Activated naive CD4-positive, alpha-beta T cell treated with anti-CD3 and anti-CD28 coated beads for 36 hours (primary cell): ENCODE data around the gene DNMT3A. TPM values are rescaled to one million over a fixed set of nuclear protein-coding genes. Genes with fewer than 3 reads are reported as not detected.

Experiments
- CTCF ChIA-PET: fragments of 350-600 bp; sonication (Branson Sonifier 250); formaldehyde crosslinking; loops from one replicate; lab custom pipeline; 2021; ENCODE audit warnings: antibody characterized with exemption; lab: Charles Lee
- DNase-seq: peaks from one replicate; pipeline ENCODE4 v3.0.0-alpha.2; 2020
- H3K27ac Mint-ChIP-seq: one replicate; pipeline ENCODE4 v1.8.0; 2021; ENCODE audit warnings: mild to moderate bottlenecking, mixed read lengths
- H3K27me3 Mint-ChIP-seq: one replicate; pipeline ENCODE4 v1.8.0; 2021; ENCODE audit warnings: low read depth, mixed read lengths
- H3K36me3 Mint-ChIP-seq: one replicate; pipeline ENCODE4 v1.8.0; 2021; ENCODE audit warnings: low read depth, mixed read lengths
- H3K4me1 Mint-ChIP-seq: one replicate; pipeline ENCODE4 v1.8.0; 2021; ENCODE audit warnings: low read depth, mixed read lengths
- H3K4me3 Mint-ChIP-seq: one replicate; pipeline ENCODE4 v1.8.0; 2021; ENCODE audit warnings: mild to moderate bottlenecking, moderate library complexity, mixed read lengths
- H3K9me3 Mint-ChIP-seq: one replicate; pipeline ENCODE4 v1.8.0; 2021; ENCODE audit warnings: mixed read lengths
- intact Hi-C: fragments of 100-400 bp; cut with micrococcal nuclease; formaldehyde crosslinking; loops from one replicate; pipeline ENCODE4 v1.15.1; 2023
- total RNA-seq, 2 experiments: library from RNA; stranded (reverse); gene quantifications; one replicate each; pipeline ENCODE4 v1.2.3, GENCODE V29; 2021

DNMT3A gene
- total RNA-seq, 2 experiments from 2014 or later: 53.0 to 53.5 TPM

GRCh38 chr2:25340181-25340921, 1.4 kb downstream of the DNMT3A start:
- DNase-seq: no peak
- CTCF ChIA-PET: interaction anchor here (1.5 to 3.7 kb wide), 3 partner anchors 22 to 63 kb away, joined by 6 to 19 read pairs (median 10); no protein-coding TSS in a partner anchor
- Mint-ChIP-seq H3K36me3 (no peaks in the 10 kb centered on the region), H3K9me3 (no peaks in the 10 kb centered on the region), H3K27ac (peak overlapping the region; percentile 36), H3K4me3 (peak overlapping the region; percentile 68), H3K4me1 (peaks cover 45% of the 10 kb centered on the region), H3K27me3 (no peaks in the 10 kb centered on the region)
- intact Hi-C loops: no loop called here

GRCh38 chr2:25339791-25340180, 1.9 kb downstream of the DNMT3A start:
- H3K36me3 Mint-ChIP-seq: no peaks in the 10 kb centered on the region
- CTCF ChIA-PET: interaction anchor here (1.1 to 3.7 kb wide), 4 partner anchors 22 to 227 kb away, joined by 3 to 19 read pairs (median 8); no protein-coding TSS in a partner anchor

GRCh38 chr2:25339211-25339674, 2.5 kb downstream of the DNMT3A start:
- CTCF ChIA-PET: interaction anchor here (0.6 to 3.7 kb wide), 7 partner anchors 9 to 228 kb away, joined by 3 to 19 read pairs (median 6); no protein-coding TSS in a partner anchor
- intact Hi-C loops: loop anchor here (5.0 kb wide), 1 partner anchor 113 kb away; no protein-coding TSS in a partner anchor
- no peak for DNase-seq
- H3K27ac Mint-ChIP-seq: peak overlapping the region; percentile 39
- H3K9me3 Mint-ChIP-seq: no peaks in the 10 kb centered on the region
- H3K4me1 Mint-ChIP-seq: peaks cover 56% of the 10 kb centered on the region
- no peaks in the 10 kb centered on the region for H3K36me3 Mint-ChIP-seq
- H3K27me3 Mint-ChIP-seq: no peaks in the 10 kb centered on the region
- peak overlapping the region; percentile 68 for H3K4me3 Mint-ChIP-seq

More at GRCh38 chr2:25339791-25340180, 1.9 kb downstream of the DNMT3A start:
- intact Hi-C loops: loop anchor here (5.0 kb wide), 1 partner anchor 113 kb away; no protein-coding TSS in a partner anchor
- Mint-ChIP-seq H3K27me3 (no peaks in the 10 kb centered on the region), H3K9me3 (no peaks in the 10 kb centered on the region), H3K4me3 (peak overlapping the region; percentile 68), H3K27ac (peak overlapping the region; percentile 76), H3K4me1 (peaks cover 51% of the 10 kb centered on the region)
- DNase-seq: no peak

GRCh38 chr2:25338401-25338800, 3.3 kb downstream of the DNMT3A start:
- Mint-ChIP-seq H3K4me3 (no peak overlapping the region), H3K4me1 (peaks cover 60% of the 10 kb centered on the region), H3K9me3 (no peaks in the 10 kb centered on the region), H3K27ac (no peak overlapping the region), H3K36me3 (no peaks in the 10 kb centered on the region), H3K27me3 (no peaks in the 10 kb centered on the region)
- CTCF ChIA-PET: interaction anchor here (1.0 to 3.7 kb wide), 7 partner anchors 10 to 61 kb away, joined by 4 to 19 read pairs (median 7); no protein-coding TSS in a partner anchor
- no peak for DNase-seq
- intact Hi-C loops: loop anchor here (5.0 kb wide), 1 partner anchor 114 kb away; no protein-coding TSS in a partner anchor

- Mint-ChIP-seq H3K9me3 (no peaks in the 10 kb centered on the region), H3K27me3 (no peaks in the 10 kb centered on the region), H3K4me1 (peaks cover 63% of the 10 kb centered on the region), H3K36me3 (no peaks in the 10 kb centered on the region), H3K27ac (no peak overlapping the region), H3K4me3 (peak overlapping the region; percentile 16)
- CTCF ChIA-PET: interaction anchor here (1.0 to 3.7 kb wide), 8 partner anchors 10 to 38 kb away, joined by 3 to 19 read pairs (median 6); no protein-coding TSS in a partner anchor
- intact Hi-C loops: loop anchor here (1.0 to 5.0 kb wide), 2 partner anchors 24 to 114 kb away; no protein-coding TSS in a partner anchor
- DNase-seq: no peak
These were observed 3.8 kb downstream of the DNMT3A start for GRCh38 chr2:25337891-25338290.

GRCh38 chr2:25337276-25337675, 4.4 kb downstream of the DNMT3A start:
- Mint-ChIP-seq H3K36me3 (no peaks in the 10 kb centered on the region), H3K4me1 (peaks cover 66% of the 10 kb centered on the region), H3K4me3 (peak overlapping the region; percentile 16), H3K27me3 (no peaks in the 10 kb centered on the region), H3K27ac (peak overlapping the region; percentile 76), H3K9me3 (no peaks in the 10 kb centered on the region)
- intact Hi-C loops: loop anchor here (1.0 to 5.0 kb wide), 2 partner anchors 23 to 115 kb away; no protein-coding TSS in a partner anchor
- peak; percentile 53 for DNase-seq
- CTCF ChIA-PET: interaction anchor here (0.6 to 3.7 kb wide), 8 partner anchors 9 to 117 kb away, joined by 3 to 19 read pairs (median 4); no protein-coding TSS in a partner anchor

- Mint-ChIP-seq H3K4me1 (peaks cover 74% of the 10 kb centered on the region), H3K36me3 (no peaks in the 10 kb centered on the region), H3K27me3 (no peaks in the 10 kb centered on the region), H3K9me3 (no peaks in the 10 kb centered on the region), H3K27ac (peak overlapping the region; percentile 76), H3K4me3 (no peak overlapping the region)
- no peak for DNase-seq
- intact Hi-C loops: loop anchor here (5.0 kb wide), 1 partner anchor 116 kb away; no protein-coding TSS in a partner anchor
- CTCF ChIA-PET: interaction anchor here (0.6 to 3.7 kb wide), 9 partner anchors 9 to 59 kb away, joined by 3 to 19 read pairs (median 4); no protein-coding TSS in a partner anchor
These were observed 5.3 kb downstream of the DNMT3A start for GRCh38 chr2:25336383-25336841.

GRCh38 chr2:25335971-25336370, 5.8 kb downstream of the DNMT3A start:
- no peak overlapping the region for H3K4me3 Mint-ChIP-seq
- no peaks in the 10 kb centered on the region for H3K27me3 Mint-ChIP-seq
- CTCF ChIA-PET: interaction anchor here (0.6 to 2.4 kb wide), 6 partner anchors 8 to 41 kb away, joined by 3 to 10 read pairs (median 4); no protein-coding TSS in a partner anchor
- H3K36me3 Mint-ChIP-seq: no peaks in the 10 kb centered on the region
- H3K27ac Mint-ChIP-seq: no peak overlapping the region
- no peaks in the 10 kb centered on the region for H3K9me3 Mint-ChIP-seq
- intact Hi-C loops: loop anchor here (5.0 kb wide), 1 partner anchor 116 kb away; no protein-coding TSS in a partner anchor
- no peak for DNase-seq
- H3K4me1 Mint-ChIP-seq: peaks cover 79% of the 10 kb centered on the region

- Mint-ChIP-seq H3K9me3 (no peaks in the 10 kb centered on the region), H3K4me3 (no peak overlapping the region), H3K27ac (no peak overlapping the region), H3K27me3 (no peaks in the 10 kb centered on the region), H3K36me3 (no peaks in the 10 kb centered on the region), H3K4me1 (peaks cover 85% of the 10 kb centered on the region)
- no peak for DNase-seq
- CTCF ChIA-PET: interaction anchor here (1.0 to 2.0 kb wide), 3 partner anchors 12 to 41 kb away, joined by 3 to 10 read pairs (median 8); no protein-coding TSS in a partner anchor
- intact Hi-C loops: loop anchor here (5.0 kb wide), 1 partner anchor 117 kb away; no protein-coding TSS in a partner anchor
These were observed 6.5 kb downstream of the DNMT3A start for GRCh38 chr2:25335204-25335603.

GRCh38 chr2:25334482-25334881, 7.2 kb downstream of the DNMT3A start:
- DNase-seq: no peak
- no peaks in the 10 kb centered on the region for H3K9me3 Mint-ChIP-seq
- H3K4me1 Mint-ChIP-seq: peaks cover 89% of the 10 kb centered on the region
- H3K27ac Mint-ChIP-seq: peak overlapping the region; percentile 27
- H3K4me3 Mint-ChIP-seq: no peak overlapping the region
- H3K36me3 Mint-ChIP-seq: no peaks in the 10 kb centered on the region
- no peaks in the 10 kb centered on the region for H3K27me3 Mint-ChIP-seq
- intact Hi-C loops: loop anchor here (1.0 kb wide), 1 partner anchor 21 kb away; no protein-coding TSS in a partner anchor
- CTCF ChIA-PET: interaction anchor here (1.7 to 1.9 kb wide), 2 partner anchors 20 to 42 kb away, joined by 7 to 8 read pairs; no protein-coding TSS in a partner anchor

- peaks cover 85% of the 10 kb centered on the region for H3K4me1 Mint-ChIP-seq
- CTCF ChIA-PET: interaction anchor here (1.7 to 3.6 kb wide), 3 partner anchors 20 to 43 kb away, joined by 7 to 13 read pairs (median 8); no protein-coding TSS in a partner anchor
- no peak for DNase-seq
- H3K36me3 Mint-ChIP-seq: no peaks in the 10 kb centered on the region
- intact Hi-C loops: loop anchor here (1.0 kb wide), 1 partner anchor 21 kb away; no protein-coding TSS in a partner anchor
- H3K4me3 Mint-ChIP-seq: no peak overlapping the region
- H3K27me3 Mint-ChIP-seq: no peaks in the 10 kb centered on the region
- H3K27ac Mint-ChIP-seq: no peak overlapping the region
- H3K9me3 Mint-ChIP-seq: no peaks in the 10 kb centered on the region
These were observed 7.7 kb downstream of the DNMT3A start for GRCh38 chr2:25333981-25334380.
